DMS79 (cell line): ENCODE measurements around the gene OTP.

Experiments used
- DNase-seq: peaks from one replicate; lab custom pipeline; 2025; lab: John Stamatoyannopoulos, UW

OTP gene

DNA sequence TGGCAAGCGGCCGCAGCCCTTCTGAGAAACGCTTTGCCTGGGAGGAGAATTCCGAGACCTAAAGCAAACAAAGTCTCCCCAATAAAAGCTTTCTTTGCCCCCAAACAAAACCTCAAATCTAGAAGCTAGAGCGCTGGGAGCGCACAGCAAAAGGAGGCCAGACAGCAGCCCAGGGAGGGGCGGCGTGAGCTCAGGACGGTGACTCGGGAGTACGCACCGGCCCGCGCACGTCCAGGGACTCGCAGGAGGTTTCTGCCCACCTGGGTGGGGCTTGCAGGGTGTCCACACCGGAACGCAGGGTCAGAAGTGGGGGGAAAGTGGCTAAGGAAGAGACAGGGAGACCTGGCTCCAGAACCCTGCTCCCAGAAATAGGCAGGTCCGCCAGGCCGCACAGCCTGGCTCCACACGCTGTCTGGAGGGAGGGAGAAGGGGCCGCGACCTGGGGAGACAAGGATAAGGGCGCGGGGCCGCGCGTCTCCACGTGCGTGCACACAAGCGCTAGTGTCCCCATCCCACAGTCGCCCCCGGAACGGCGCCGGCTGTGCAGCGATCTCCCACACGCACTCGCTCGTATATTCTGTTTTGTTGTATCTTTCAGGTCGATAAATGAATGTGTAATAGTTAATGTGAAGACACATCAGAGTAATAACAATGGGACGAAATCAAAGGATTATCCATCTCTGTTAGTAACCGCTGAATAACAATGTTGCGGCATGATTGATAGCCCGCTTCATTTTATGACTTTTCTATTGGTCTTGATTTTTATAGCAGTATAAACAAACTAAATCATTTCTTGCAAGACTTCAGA lies 2.3 kb upstream of the OTP start:
- no peak for DNase-seq

DNA sequence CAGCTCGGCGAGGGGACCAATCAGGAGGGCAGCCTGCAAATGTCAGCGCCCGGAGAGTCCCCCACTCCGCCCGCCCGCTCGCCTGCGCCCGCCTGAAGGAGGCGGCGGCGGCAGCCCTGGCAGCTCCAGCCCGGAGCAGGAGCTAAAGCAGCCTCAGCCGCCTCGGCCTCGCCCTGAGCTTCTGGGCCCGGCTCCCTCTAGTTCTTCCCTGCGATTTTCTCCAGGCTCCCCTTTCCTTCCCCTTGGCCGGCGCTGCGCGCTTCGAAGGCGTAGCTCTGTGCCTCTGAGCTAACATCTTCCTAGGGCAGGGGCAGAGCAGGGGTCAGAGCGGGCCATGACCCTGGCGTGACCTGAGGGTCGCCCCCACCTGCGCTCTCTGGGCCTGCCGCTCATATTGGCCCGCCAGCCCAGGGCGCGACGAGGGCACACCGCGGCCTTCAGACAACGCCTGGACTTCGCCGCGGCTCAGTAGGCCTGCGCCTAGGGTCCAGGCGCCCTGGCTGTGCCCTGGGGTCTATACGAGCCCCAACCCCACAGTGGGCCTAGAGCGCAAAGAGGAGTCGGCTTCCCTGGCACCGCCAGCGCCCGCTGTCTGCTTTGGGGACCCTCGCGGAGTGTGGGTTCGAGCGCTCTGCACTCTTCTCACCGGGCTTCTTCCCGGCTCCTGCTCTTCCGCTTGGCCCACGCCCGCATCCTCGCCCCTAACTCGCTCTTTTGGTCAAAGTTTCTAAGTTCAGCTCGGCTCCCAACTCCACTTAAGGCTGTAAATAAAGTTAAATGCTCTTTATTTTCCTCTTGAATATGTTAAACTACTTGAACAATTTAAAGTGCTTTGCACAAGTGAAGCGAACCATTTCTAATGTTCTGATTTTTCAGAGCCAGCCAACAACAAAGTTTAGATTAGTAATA lies 504 bp upstream of the OTP start:
- no peak for DNase-seq

DNA sequence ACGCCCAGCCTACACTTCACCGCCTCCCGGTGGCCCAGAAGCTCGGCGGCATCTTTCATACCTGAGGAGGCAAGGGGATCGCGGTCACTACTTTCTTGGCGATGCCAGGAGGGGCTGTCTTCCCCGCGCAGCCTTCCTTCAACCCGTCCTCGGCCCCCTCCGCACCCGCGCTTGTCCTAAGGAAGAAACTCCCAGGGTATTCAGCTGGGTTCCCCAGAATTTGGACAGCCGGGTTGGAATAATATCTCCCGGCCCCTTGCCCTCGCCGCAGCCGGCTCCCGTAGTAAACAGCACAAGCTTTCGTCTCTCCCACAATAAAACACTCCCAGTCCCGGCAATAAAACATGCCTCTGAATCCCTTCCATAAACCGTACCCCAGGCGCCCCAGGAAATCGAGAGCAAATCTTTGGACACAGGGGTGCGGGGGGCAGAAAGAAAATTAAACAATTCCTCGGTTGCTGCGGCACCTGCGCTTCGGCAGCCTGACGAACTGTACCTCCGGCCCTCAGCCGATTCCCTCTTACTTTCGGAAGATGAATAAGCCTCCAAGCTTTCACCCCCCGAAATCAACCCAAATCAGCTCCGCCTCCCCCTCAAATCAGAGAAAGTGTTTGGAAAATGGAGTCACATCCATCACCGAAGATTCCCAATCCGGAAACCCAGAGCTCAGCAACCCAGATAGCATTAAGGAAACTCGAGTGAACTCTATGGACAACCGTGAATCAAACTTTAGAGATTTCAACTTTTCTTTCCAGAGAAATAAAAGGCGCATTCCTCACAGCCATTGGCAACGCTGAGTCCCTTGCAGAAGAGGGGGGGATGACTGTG lies 1.1 kb downstream of the OTP start:
- no peak for DNase-seq

DNA sequence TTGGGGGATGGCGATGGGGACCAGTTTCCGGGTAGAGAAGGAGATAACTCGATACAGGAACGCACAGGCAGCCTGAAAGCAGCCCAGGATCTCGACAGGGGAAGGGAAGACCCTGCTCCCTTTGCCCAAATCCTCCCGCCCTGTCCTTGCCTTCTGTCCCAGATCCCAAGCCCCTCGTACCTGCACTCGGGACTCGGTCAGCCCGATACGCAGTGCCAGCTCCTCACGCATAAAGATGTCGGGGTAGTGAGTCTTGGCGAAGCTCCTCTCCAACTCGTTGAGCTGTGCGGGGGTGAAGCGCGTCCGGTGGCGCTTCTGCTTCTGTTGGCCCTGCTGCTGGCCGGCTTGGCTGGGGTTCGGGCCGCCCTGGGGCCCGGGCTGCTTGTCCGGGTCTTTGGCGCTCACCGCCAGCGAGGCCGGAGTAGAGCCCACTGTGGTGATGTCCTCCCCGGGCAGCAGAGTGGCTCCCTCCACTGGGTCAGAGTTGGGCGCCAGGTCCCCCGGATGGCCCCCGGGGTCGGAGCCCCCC lies 1.8 kb downstream of the OTP start:
- DNase-seq = no peak

DNA sequence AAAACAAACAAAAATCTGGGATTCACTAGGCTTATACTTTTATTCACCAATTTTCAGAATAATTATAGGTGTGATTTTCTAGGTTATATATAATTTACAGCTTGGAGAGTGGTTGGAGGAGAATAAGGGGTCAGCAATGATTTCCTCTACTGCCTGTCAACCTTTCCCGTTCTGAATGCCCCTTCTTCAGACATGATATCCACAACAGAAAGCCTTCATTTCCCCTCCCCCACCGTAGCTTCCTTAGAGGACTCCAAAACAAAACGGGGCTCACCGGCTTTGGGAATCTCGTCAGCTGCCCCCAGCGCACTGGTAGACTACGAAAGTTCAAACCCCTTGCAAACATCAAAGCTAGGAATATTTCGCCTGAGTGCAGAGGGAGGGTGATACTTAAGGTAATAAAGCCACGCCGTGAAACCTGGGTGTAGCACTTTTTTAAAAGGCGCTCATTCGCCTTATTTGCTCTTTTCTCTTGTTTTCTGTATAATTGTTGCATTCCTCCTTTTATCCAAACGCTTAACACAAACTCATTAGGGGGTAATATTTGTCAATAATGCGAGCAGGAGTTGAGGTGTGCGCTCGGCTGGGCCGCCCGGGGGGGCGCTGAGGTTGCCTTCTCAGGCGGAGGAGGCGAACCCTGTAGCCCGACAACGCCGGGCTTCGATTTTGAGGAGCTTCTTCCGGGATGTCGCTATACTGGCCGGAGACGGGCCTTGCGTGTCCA lies 2.4 kb downstream of the OTP start:
- DNase-seq = no peak

DNA sequence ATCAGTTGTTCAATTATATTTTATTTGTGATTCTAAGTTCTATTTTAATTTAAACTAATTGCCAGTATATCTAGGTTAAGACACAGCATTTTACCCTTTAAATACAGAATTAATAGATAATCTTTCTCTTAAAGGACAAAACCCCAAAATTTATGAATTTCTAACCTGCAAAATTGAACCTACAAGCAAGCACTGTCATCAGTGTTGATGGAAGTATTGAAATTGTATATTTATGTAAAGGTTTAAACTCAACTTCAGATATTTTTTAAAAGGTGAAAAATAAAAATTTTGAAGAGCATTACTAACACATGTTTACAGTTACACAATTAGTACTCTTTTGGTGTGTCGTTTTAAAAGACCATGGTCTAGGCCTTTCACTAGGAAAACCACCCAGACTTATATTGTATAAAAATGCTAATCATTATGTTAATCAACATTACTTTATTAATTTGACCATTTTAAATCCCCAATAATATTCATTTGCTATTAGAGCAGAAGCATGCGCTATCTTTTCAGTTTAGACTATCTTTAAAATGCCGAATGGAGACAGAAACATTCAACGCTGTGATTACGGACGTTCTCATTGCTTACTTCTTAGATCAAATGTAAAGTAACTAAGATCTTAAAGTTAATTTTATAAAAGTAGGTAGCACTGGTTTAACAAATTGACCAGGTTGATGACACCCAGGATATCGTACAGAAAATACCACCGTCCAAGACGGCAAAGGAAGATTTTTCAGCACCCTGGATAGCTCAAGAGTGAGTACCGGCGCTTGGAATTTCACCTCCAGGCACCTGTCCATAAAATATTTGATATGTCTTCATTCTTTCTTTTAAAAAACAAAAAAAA lies 3.2 kb downstream of the OTP start:
- DNase-seq = no peak

DNA sequence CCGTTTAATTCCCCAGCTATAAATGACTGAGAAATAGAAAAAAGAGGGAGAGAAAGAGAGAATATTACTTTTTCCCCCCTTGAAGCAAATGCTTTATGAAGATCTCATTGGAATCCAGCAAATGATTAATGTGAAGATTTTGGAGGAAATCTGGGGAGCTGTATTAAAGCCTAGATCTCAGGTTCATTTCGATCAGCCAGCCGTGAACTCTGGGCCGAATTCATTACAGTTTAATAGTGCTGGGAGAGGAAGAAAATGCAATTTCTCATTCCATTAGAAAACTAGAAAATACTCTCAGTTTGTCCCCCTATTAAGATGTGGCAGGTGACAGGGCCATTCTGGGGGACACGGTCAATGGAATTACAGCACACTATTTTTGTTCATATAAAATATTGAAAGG lies 4.8 kb downstream of the OTP start:
- no peak for DNase-seq

DNA sequence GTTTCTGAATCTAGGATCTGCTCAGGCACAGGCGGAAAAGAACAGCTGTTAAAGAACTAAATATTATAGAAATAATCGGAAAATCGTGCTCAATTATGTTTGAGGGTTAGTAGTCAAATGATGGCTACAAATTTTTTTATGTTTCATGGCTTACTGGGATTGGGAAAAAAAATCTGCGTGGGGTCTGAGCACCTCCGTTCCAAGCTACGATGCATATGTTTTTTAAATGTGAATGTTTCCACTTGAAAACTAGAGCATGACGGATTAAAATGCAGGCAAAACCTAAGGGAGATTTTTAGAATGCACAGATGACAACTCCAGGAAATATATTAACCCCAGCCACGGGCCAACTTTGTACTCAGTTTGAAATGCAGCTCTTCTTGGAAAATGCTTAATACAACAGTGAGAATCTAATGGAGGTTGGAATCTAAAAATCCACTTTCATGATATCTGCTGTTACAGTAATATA lies 5.3 kb downstream of the OTP start:
- no peak for DNase-seq

DNA sequence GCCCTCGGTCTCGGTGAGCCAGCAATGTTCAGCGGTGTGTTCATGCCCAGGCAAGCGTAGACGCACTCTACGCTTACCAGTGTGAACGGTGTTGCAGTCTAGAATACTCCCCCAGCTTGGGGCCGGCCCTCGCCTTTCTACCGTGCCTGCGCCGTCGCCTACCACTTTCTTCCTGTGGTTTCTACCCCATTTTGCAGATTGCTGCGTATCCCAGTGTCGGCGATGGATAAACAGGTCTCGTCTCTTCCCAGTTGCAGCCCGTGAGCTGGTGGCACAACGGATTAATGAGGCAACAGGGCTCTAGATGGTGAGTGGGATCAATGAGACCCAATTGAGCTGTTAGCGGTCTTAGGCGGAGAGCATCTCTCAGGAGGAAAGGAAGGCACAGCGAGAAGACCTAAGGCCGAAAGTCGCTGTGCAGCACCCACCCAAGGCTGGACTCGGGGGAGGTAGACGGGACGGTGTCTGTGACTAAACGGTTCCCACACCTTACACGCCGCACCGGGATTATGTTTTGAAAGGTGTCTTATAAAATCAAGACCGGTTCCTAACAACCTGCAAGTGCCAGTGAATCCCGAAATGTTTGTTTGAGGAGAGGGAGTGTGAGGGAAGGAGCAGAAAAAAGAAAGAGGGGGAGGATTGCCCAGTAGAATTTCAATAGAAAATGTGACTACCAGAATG lies 5.8 kb downstream of the OTP start:
- no peak for DNase-seq

DNA sequence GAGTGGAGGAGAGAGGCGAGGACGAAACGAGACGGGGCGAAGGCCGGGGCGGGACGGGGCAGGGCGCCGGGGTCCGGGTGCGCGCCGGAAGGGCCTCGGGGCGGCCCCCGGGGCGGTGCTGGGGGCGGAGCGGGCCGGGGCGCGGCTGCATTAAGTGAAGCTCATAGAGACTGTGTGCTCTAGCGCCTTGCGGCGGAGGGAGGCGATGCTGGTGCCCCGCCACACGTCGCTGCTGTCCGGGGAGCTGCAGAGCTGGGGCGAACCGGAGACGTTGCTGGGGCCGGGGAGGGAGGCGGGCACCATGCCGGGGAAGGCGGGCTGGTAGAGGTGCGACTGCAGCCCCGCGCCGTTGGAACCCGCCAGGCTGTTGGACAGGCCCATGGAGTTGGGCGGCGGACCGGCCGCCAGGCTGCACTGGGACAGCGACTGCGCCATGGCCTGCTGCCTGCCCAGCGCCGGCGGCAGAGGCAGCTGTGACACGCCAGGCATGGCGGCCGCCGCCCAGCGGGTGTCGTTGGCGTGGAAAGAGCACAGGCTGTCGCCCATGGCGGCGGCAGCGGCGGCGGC lies 8.3 kb downstream of the OTP start:
- DNase-seq = peak; percentile 38

DNA sequence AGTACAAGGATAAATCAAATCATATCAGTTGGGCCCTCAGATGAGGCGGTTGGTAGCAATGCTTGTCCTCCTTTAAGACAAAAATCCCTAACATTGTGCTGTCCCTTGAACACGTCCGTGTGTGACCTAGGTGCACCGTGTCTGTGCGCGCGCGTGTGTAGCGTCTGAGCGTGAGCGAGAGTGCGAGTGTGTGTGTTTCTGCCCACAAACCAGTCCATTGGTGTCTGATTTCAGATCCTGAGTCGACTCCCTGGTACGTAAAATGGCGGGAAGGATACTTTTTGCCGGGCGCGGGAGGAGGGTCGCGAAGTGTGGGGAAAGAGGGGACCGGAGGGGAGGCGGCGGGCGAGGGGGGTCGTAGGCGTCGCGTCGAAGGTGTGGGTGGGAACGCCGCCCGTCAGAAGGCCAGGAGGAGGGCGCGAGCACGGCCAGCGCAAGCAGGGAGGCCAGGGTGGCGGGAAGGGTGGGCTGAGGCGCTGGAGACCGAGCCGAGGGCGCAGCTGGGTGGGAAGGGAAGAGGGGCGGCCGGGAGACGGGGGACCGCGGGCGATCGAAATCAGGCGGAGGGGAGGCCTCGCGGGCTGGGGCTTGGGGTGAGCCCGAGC lies 8.9 kb downstream of the OTP start:
- peak; percentile 52 for DNase-seq

DNA sequence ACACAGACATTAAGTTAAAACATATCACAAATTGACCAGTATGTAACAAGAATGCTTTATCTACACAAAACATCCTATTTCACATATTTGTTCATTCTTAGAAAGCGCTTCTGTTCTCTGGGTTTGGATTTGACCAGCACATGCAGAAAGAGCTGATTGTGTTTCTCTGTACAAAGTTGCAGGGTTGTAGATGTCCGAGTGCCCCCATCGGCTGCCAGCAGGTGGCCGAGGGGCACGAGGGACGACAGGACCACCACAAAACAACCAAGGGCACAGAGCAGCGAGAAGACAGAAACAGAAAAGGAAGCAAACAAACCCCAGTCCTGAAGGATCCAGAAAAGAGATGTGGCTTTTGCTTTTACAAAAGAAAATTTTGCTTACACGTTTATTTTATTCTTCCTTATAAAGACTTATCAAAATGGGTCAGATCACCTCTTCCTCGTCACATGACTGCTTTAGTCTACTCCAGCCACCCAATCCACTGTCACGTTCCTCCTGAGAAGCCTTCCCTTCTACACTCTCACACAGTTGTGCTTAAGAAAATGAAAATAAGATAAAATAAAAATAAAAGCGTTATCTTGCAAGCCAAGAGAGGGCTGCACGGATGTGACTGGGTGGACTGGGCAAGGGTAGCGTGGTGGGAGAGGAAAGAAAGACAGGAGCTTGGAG lies 9.5 kb downstream of the OTP start:
- no peak for DNase-seq

DNA sequence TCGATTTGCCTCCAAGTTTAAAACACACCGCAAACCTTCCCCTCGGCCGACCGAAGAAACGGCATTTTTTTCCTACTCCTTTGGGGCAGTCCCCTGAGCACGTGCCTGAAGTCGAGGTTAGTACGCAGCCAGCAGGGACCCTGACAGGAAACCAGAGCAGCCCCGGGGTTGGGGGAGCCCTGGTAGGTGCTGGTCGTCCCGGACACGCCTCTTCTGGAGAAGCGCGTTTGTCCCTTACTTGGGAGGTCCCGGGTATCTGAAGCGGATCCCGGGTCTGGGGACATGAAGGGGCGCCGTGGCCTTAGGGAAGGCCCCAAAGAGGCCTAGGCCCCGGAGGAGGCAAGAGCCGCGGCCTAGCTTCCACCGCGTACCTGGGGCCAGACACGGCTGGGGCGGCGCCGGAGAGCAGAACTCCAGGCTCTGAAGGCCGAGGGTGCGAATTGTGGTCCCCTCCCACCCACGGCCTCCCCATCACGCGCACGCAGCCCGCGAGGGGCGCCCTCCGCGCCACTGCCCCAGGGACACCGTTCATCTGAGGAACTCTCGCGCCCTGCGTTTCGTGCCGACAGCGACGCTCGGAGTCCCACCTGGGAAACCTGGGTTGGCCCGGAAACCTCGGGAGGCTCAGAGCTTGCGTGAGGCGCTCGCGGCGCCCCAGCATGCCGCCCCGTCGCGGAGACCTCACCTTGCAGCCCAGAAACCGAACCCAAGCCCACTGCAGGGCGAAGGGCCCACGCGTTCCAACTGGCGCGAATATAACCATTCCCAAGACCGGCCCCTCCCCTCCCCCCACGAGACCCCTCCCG lies 10.4 kb downstream of the OTP start:
- DNase-seq = no peak

DNA sequence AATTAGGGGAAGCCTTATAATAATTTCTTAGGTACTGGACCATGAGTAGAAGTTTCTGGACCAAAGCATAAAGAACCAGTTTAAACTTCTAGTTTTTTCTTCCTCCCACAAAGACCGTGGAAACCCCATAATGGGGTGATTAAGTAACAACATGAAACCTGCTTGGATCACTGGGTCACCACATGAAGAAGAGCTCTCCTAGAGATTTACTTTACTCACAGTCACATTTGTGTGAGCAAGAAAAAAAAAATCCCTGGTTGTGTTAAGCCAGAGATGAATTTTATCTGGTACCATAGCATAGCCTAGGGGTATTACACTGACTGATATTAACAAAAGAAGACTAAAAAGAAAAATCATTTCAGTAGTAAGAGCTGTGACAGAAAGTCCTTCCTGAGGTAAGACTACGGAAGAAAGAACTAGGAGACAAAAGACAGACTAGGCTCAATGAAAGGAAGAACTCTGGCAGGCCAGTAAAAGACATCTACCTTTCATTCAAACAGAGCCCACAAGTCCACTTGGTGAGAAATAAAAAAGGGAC lies 15.2 kb downstream of the OTP start:
- no peak for DNase-seq

DNA sequence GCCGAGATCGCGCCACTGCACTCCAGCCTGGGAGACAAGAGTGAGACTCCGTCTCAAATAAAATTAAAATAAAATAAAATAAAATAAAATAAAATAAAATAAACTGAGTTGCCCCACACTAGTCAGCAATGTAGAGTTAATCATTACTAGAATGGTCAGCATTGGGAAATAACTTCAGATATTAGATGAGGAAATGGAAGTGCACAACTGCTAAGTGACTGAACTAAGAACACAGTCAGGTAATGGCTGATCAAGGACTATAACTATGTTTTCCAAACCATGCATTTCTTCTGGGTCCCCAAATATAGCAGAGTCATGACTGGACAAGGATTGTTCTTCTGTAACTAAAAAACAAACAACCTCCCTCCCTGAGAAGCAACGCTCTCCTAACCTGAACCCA lies 17.1 kb downstream of the OTP start:
- DNase-seq = no peak

DNA sequence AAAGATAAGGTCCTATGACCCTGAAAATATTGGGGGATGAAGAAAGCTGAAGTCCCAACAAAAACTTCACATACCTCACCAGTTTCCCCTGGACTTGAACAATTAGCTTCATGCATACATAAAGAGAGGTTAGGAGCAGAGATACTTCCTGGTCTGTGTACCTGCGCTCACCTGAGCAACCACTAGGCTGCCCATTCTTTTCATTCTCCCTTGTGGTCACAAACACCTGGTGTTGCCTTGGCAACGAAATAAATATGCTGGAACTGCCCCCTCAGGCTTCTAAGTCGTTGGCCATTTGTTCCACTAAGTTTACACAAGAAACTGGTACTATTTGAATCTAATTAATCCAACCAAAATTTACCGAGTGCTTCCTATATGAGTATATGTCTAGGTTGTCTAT lies 18.1 kb downstream of the OTP start:
- no peak for DNase-seq

DNA sequence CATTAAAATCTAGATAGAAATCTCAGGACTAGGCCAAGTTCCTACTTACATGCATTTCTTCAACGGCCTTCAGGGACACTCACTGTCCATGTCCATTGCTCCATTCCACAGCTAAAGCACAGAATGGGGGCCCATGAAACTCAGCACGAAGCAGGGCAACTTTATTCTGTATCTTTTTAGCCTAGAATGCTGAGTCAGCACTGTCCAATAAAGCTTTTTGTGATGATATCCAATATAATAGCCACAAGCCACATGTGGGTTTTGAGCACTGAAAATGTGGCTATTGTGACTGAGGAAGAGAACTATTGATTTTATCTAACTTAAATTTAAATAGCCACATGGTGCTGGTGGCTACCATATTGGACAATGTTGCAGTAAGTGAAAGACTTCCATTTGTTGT lies 21.6 kb downstream of the OTP start:
- DNase-seq = no peak
